ENCODE measurements around the gene CHRNA5.

Gene CHRNA5

GRCh38 chr15:78640527-78641101 is 75.3 kb downstream of the CHRNA5 start:
- DNase-seq, result peak in 1 of 2 experiments; percentile 10

DNA sequence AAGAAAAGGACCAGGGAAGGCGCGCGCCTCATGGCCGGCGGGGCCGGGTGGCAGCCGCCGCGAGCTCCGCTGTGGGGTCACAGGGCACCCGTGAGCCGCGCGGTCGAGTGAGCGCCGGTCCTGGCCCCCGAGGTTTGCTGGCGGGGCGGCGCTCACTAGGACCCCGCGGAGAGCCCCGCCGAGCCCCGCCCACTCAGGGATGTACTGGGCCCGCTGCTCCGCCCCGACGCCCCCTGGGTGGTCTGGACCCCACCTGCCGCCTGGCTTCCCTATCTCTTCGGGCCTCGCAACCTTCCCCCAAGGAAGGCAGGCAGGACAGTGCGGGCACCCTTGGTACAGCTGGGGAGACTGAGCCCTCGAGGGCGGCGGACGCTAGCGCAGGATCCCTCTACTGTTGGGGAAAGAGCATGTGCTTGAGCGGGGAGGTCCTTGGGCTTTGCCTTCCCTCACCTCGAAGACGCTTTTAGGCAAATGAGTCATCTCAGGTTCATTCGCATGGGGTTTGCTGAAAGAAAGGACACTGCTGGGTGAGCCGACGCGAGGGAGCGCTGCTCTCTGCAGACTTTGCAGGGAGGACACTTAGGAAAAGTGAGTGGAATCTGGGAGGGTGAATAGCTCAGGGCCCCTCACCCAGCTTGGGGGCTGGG is 75.9 kb downstream of the CHRNA5 start, which contains the start of gene CHRNB4:
Gene CHRNB4 (minus strand): TSS at position 109 of the 647 bp plus-strand sequence. CDS start 77 bp downstream, at position 32.
- DNase-seq, result peak in 1 of 2 experiments; percentile 8

- no peak for DNase-seq
These were observed 76.5 kb downstream of the CHRNA5 start for GRCh38 chr15:78641749-78642275.

GRCh38 chr15:78642331-78642730 is 77.0 kb downstream of the CHRNA5 start:
- no peak for DNase-seq
